HepG2 (cell line): ENCODE results near the gene CSKMT. TPM values are rescaled to one million over a fixed set of nuclear protein-coding genes. Genes with fewer than 3 reads are reported as not detected.

Experiments used
- ARID2 ChIP-seq: sonication (generic); formaldehyde crosslinking; IDR thresholded peaks from 2 replicates; pipeline ENCODE4 v1.8.1; 2022; ENCODE audit warnings: mild to moderate bottlenecking, missing genetic modification reagents, borderline replicate concordance
- ATF3 ChIP-seq: sonication (generic); formaldehyde crosslinking; IDR thresholded peaks from 2 replicates; pipeline ENCODE4 v1.4.0; 2020; ENCODE audit warnings: missing genetic modification reagents
- ATF7-NPFF ChIP-seq: sonication (generic); formaldehyde crosslinking; IDR thresholded peaks from 2 replicates; pipeline ENCODE4 v1.8.1; 2023; ENCODE audit warnings: mild to moderate bottlenecking, low read depth, missing genetic modification reagents, moderate library complexity
- ELF1 ChIP-seq: sonication (generic); formaldehyde crosslinking; IDR thresholded peaks from 2 replicates; pipeline ENCODE4 v1.4.0; 2020; ENCODE audit warnings: missing genetic modification reagents
- GPN1 ChIP-seq: sonication (generic); formaldehyde crosslinking; IDR thresholded peaks from 2 replicates; pipeline ENCODE4 v1.5.1; 2020; ENCODE audit warnings: missing genetic modification reagents, borderline replicate concordance
- HIC2 ChIP-seq: sonication (generic); formaldehyde crosslinking; IDR thresholded peaks from 2 replicates; pipeline ENCODE4 v1.9.0; 2022; ENCODE audit warnings: low read depth, missing genetic modification reagents
- KLF11 ChIP-seq: IDR thresholded peaks from 2 replicates; pipeline ENCODE4 v1.6.1; 2016; ENCODE audit warnings: missing compliant biosample characterization
- MEIS1 ChIP-seq: sonication (generic); formaldehyde crosslinking; IDR thresholded peaks from 2 replicates; pipeline ENCODE4 v1.9.0; 2021; ENCODE audit warnings: mild to moderate bottlenecking, missing genetic modification reagents, moderate library complexity, borderline replicate concordance
- MXD3 ChIP-seq: IDR thresholded peaks from 2 replicates; pipeline ENCODE4 v1.6.1; 2016; ENCODE audit warnings: mild to moderate bottlenecking, missing biosample characterization, missing genetic modification reagents
- PLSCR1 ChIP-seq: sonication (generic); formaldehyde crosslinking; IDR thresholded peaks from 2 replicates; pipeline ENCODE4 v1.5.0; 2020; ENCODE audit warnings: missing genetic modification reagents, mild to moderate bottlenecking, borderline replicate concordance
- RFX5 ChIP-seq: IDR thresholded peaks from 2 replicates; pipeline ENCODE4 v1.6.1; 2011; ENCODE audit warnings: low read depth, low read length, improper control_type of control experiment
- RORA ChIP-seq: sonication (generic); formaldehyde crosslinking; IDR thresholded peaks from 2 replicates; pipeline ENCODE4 v1.5.0; 2020; ENCODE audit warnings: mild to moderate bottlenecking, missing genetic modification reagents, moderate library complexity
- YY1 ChIP-seq: IDR thresholded peaks from 2 replicates; pipeline ENCODE4 v1.6.1; 2011; ENCODE audit warnings: low read length, low read depth, moderate library complexity, mild to moderate bottlenecking; ENCODE audit not compliant: insufficient read depth, insufficient replicate concordance
- ZBTB14 ChIP-seq: sonication (generic); formaldehyde crosslinking; IDR thresholded peaks from 2 replicates; pipeline ENCODE4 v1.4.0; 2020; ENCODE audit warnings: missing genetic modification reagents
- ZBTB37 ChIP-seq: sonication (generic); formaldehyde crosslinking; IDR thresholded peaks from 2 replicates; pipeline ENCODE4 v1.4.0; 2020; ENCODE audit warnings: mild to moderate bottlenecking, missing genetic modification reagents
- ZBTB7B ChIP-seq: sonication (generic); formaldehyde crosslinking; IDR thresholded peaks from 2 replicates; pipeline ENCODE4 v1.4.0; 2020; ENCODE audit warnings: missing genetic modification reagents
- ZIK1 ChIP-seq: sonication (generic); formaldehyde crosslinking; IDR thresholded peaks from 2 replicates; pipeline ENCODE4 v1.5.0; 2020; ENCODE audit warnings: mild to moderate bottlenecking, low read depth, missing genetic modification reagents, borderline replicate concordance
- ZNF138 ChIP-seq: sonication (generic); formaldehyde crosslinking; IDR thresholded peaks from 2 replicates; pipeline ENCODE4 v1.5.0; 2020; ENCODE audit warnings: mild to moderate bottlenecking, low read depth, missing genetic modification reagents
- ZNF280B ChIP-seq: sonication (generic); formaldehyde crosslinking; IDR thresholded peaks from 2 replicates; pipeline ENCODE4 v1.5.0; 2020; ENCODE audit warnings: missing genetic modification reagents, mild to moderate bottlenecking, borderline replicate concordance
- ZNF343 ChIP-seq: sonication (generic); formaldehyde crosslinking; IDR thresholded peaks from 2 replicates; pipeline ENCODE4 v1.4.0; 2020; ENCODE audit warnings: mild to moderate bottlenecking, missing genetic modification reagents
- ZNF546 ChIP-seq: sonication (generic); formaldehyde crosslinking; conservative IDR thresholded peaks from 2 replicates; pipeline ENCODE4 v1.8.1; 2023; ENCODE audit warnings: mild to moderate bottlenecking, missing genetic modification reagents
- ZNF709 ChIP-seq: sonication (generic); formaldehyde crosslinking; IDR thresholded peaks from 2 replicates; pipeline ENCODE4 v1.5.0; 2020; ENCODE audit warnings: mild to moderate bottlenecking, missing genetic modification reagents
- ZNF720 ChIP-seq: sonication (generic); formaldehyde crosslinking; IDR thresholded peaks from 2 replicates; pipeline ENCODE4 v1.4.0; 2020; ENCODE audit warnings: missing genetic modification reagents
- ZNF746 ChIP-seq: sonication (generic); formaldehyde crosslinking; IDR thresholded peaks from 2 replicates; pipeline ENCODE4 v1.8.0; 2022; ENCODE audit warnings: mild to moderate bottlenecking, missing genetic modification reagents
- polyA plus RNA-seq, 8 experiments: library from polyadenylated mRNA; depleted of rRNA in 3 of 8; stranded (reverse) in 7 of 8; unstranded in 1 of 8; fragments of >200 nt; fragmentation: Illumina TruSeq in 4 of 8; extraction: Trizol in 4 of 8; gene quantifications; 2 replicates each; pipeline versions ENCODE4 v1.2.1 to v1.2.3, GENCODE V29; 2011 to 2016; ENCODE audit warnings: low read depth in 4 of 8, missing spikeins in 1 of 8, mixed read lengths in 1 of 8; ENCODE audit not compliant: insufficient read depth in 1 of 8
- total RNA-seq, 5 experiments: library from RNA; depleted of rRNA; stranded (reverse); fragments of >200 nt; fragmentation: Illumina TruSeq; extraction: Trizol; gene quantifications; 2 replicates each; pipeline ENCODE4 v1.2.3, GENCODE V29; 2016; ENCODE audit warnings: low read depth in 1 of 5

Gene CSKMT
- total and polyA plus RNA-seq, 2 of the 13 experiments (the other 11 are each of a cell fraction or from before 2014, with no cell fraction given): 7.6 to 31.8 TPM

GRCh38 chr11:62671236-62671607 lies 6.1 kb downstream of the CSKMT start (continued):
- TF ChIP-seq KLF11 (no peak), ZNF343 (CRISPR knock-in tag) (no peak), ZNF709 (CRISPR knock-in tag) (0 out of 2 replicates have a peak, but pooled peaks have one; percentile 12), PLSCR1 (CRISPR knock-in tag) (no peak), ZNF546 (CRISPR knock-in tag) (no peak), RORA (no peak), ARID2 (no peak), MEIS1 (CRISPR knock-in tag) (no peak), ATF7-NPFF (CRISPR knock-in tag) (peak; percentile 65; the same call in 1 of the 2 replicates), ZIK1 (CRISPR knock-in tag) (no peak), RFX5 (0 out of 2 replicates have a peak, but pooled peaks have one; percentile 9), ZNF280B (no peak), HIC2 (no peak), ZNF720 (CRISPR knock-in tag) (no peak), MXD3 (CRISPR knock-in tag) (no peak), ZBTB7B (CRISPR knock-in tag) (no peak), ZNF746 (CRISPR knock-in tag) (no peak), ZBTB14 (CRISPR knock-in tag) (no peak; the same call in 1 of the 2 replicates), YY1 (no peak), ATF3 (CRISPR knock-in tag) (no peak), ELF1 (CRISPR knock-in tag) (no peak), GPN1 (CRISPR knock-in tag) (no peak), ZNF138 (no peak), ZBTB37 (CRISPR knock-in tag) (0 out of 2 replicates have a peak, but pooled peaks have one; percentile 17)
